ENCODE data around the gene DSP. TPM values are rescaled to one million over a fixed set of nuclear protein-coding genes. Genes with fewer than 3 reads are reported as not detected.

Gene DSP
- total and polyA plus RNA-seq, 7 donors = 0.10 to 0.49 (median 0.26) TPM

DNA sequence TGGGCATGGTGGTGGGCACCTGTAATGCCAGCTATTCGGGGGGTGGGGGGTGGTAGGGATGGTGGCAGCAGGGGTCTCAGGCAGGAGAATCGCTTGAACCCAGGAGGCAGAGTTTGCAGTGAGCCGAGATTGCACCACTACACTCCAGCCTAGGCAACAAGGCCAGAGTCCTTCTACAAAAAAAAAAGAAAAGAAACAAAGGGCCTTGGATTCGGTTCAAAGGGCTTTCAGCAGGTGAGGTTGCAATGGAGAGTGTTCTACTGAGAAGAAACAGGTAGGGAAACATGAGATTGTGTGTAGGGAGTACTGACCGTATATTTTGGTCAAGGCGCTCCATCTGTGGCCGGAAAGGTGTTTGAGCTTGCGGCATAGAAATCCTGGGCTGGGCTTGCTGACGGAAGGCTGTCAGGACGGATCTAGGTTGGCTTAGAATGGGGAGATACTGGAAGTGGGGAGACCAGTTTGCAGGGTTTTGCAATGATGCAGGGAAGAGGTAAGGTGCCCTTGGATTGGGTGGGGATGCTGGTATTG is 40.7 kb upstream of the DSP start:
- no peak for ATAC-seq
- intact Hi-C loops (cut with DNase I) = no loop called here
- 88 to 89% (median 88%) methylated on average over 10 of the region's 10 CpGs for WGBS, 3 donors
- H3K4me3 ChIP-seq = no peak overlapping the region
- TF ChIP-seq, protein P1, sequence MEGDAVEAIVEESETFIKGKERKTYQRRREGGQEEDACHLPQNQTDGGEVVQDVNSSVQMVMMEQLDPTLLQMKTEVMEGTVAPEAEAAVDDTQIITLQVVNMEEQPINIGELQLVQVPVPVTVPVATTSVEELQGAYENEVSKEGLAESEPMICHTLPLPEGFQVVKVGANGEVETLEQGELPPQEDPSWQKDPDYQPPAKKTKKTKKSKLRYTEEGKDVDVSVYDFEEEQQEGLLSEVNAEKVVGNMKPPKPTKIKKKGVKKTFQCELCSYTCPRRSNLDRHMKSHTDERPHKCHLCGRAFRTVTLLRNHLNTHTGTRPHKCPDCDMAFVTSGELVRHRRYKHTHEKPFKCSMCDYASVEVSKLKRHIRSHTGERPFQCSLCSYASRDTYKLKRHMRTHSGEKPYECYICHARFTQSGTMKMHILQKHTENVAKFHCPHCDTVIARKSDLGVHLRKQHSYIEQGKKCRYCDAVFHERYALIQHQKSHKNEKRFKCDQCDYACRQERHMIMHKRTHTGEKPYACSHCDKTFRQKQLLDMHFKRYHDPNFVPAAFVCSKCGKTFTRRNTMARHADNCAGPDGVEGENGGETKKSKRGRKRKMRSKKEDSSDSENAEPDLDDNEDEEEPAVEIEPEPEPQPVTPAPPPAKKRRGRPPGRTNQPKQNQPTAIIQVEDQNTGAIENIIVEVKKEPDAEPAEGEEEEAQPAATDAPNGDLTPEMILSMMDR (IDR thresholded peaks at IDR 0.05) = no peak
- no peaks in the 10 kb centered on the region for H3K4me1 ChIP-seq
- H3K27me3 ChIP-seq (ENCODE audit: insufficient read depth in 3 of 3, low read length in 2 of 3) = no peaks in the 10 kb centered on the region
- no peak for DNase-seq
- no peaks in the 10 kb centered on the region for H3K9me3 ChIP-seq
- no peak overlapping the region for H3K27ac ChIP-seq
- no peaks in the 10 kb centered on the region for H3K36me3 ChIP-seq (ENCODE audit: insufficient read depth in 1 of 2, low read depth in 1 of 2)

DNA sequence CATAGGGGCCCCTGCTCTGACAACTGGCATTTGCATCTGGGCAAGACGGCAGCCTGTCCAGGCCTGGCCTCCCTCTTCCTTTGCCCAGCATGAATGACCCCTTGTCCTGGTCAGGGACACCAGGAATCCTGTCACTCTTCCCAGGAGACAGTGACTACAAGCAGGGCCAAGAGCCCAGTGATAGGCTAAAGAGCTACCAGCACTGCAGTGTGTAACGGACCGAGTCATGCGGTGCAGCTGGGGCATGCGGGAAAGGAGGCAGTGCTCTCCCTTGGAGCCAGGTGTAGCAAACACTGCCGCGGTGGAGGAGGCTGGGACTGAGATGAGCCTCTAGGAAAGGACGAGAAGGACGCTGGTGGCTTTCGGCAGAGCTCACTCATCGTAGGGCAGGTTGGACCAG is 38.7 kb upstream of the DSP start:
- 76 to 80% (median 80%) methylated on average over 11 of the region's 11 CpGs for WGBS, 3 donors
- DNase-seq = no peak
- no peak overlapping the region for H3K4me3 ChIP-seq
- no peak for ATAC-seq
- TF ChIP-seq, protein P1 (IDR thresholded peaks at IDR 0.05) = no peak
- no peak overlapping the region for H3K27ac ChIP-seq
- H3K9me3 ChIP-seq = no peaks in the 10 kb centered on the region
- no peaks in the 10 kb centered on the region for H3K4me1 ChIP-seq
- no peaks in the 10 kb centered on the region for H3K27me3 ChIP-seq (ENCODE audit: insufficient read depth in 3 of 3, low read length in 2 of 3)
- H3K36me3 ChIP-seq (ENCODE audit: insufficient read depth in 1 of 2, low read depth in 1 of 2) = no peaks in the 10 kb centered on the region
- intact Hi-C loops (cut with DNase I) = no loop called here

DNA sequence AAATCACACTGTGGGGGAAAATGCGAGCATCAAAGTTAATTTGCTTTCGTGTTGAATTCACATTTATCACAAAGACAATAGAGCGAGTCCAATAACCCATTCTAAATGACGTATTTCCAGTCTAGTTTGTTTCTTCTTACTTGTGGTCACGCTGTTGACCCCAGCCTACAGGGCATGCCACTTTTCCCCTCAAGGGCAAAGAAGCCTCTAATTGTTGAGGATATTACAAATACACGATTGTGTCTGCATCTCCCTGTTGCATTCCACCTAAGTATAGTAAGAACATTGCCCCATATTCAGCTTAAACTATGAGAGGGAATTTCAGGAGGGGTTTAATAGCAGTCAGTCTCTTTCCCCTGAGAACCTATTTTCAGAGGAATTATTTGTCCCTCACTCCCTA is 37.4 kb upstream of the DSP start:
- no peak for DNase-seq
- TF ChIP-seq, protein P1 (IDR thresholded peaks at IDR 0.05) = no peak
- Histone ChIP-seq H3K27me3 (ENCODE audit: insufficient read depth in 3 of 3, low read length in 2 of 3) (no peaks in the 10 kb centered on the region), H3K4me3 (no peak overlapping the region), H3K36me3 (ENCODE audit: insufficient read depth in 1 of 2, low read depth in 1 of 2) (no peaks in the 10 kb centered on the region), H3K9me3 (no peaks in the 10 kb centered on the region), H3K27ac (no peak overlapping the region), H3K4me1 (no peaks in the 10 kb centered on the region)
- no peak for ATAC-seq
- intact Hi-C loops (cut with DNase I) = no loop called here
- WGBS, 3 donors = 74 to 82% (median 76%) methylated on average over 6 of the region's 6 CpGs

DNA sequence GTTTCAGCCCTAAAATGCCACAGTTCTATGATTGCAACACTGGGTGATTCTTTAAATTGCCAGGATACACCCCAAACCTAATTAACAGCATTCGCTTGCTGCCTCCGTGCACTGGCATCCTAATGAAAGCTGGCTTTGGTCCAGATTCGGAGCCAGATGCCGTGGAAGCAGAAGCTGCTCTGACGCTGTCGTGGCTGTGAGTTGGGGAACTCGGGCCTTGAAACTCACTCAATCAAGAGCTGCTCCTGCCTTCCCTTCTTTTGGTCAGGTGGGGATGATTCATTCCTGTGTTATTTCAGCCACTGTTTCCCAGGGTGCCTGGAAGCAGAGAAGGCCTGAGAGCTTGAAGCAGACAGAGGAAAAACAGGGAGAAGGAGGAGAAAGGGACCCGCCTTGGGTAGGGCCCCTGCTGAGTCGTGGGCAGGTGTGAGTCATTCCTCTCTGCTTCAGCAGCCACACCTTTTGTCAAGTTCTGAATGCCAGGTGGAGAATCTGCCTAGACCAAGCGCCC is 36.2 kb upstream of the DSP start:
- Histone ChIP-seq H3K4me1 (no peaks in the 10 kb centered on the region), H3K9me3 (no peaks in the 10 kb centered on the region), H3K27ac (no peak overlapping the region), H3K27me3 (ENCODE audit: insufficient read depth in 3 of 3, low read length in 2 of 3) (no peaks in the 10 kb centered on the region), H3K36me3 (ENCODE audit: insufficient read depth in 1 of 2, low read depth in 1 of 2) (no peaks in the 10 kb centered on the region), H3K4me3 (no peak overlapping the region)
- 23 to 26% (median 24%) methylated on average over 10 of the region's 10 CpGs for WGBS, 3 donors
- ATAC-seq = no peak
- no peak for DNase-seq
- TF ChIP-seq, protein P1 (IDR thresholded peaks at IDR 0.05) = no peak
- intact Hi-C loops (cut with DNase I) = no loop called here

DNA sequence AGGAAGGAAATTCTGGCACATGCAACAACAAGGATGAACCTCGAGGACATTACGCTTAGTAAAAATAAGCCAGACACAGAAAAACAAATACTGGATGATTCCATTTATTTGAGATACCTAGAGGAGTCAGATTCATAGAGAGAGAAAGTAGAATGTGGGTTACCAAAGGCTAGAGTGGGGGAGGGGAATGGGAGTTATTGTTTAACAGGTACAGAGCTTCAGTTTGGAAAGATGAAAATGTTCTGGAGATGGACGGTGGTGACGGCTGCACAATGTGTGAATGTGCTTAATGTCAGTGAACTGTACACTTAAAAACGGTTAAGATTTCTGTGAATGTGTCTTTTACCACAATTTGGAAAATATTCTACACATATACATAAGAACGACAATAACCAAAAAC is 33.9 kb upstream of the DSP start:
- Histone ChIP-seq H3K9me3 (no peaks in the 10 kb centered on the region), H3K4me1 (no peaks in the 10 kb centered on the region), H3K4me3 (no peak overlapping the region), H3K27ac (no peak overlapping the region), H3K27me3 (ENCODE audit: insufficient read depth in 3 of 3, low read length in 2 of 3) (peaks cover 0 to 1% (median 0%) of the 10 kb centered on the region in 3 donors), H3K36me3 (ENCODE audit: insufficient read depth in 1 of 2, low read depth in 1 of 2) (no peaks in the 10 kb centered on the region)
- WGBS, 3 donors = 94% methylated on average over 6 of the region's 6 CpGs
- DNase-seq (no peak), ATAC-seq (no peak)
- intact Hi-C loops (cut with DNase I) = no loop called here
- TF ChIP-seq, protein P1 (IDR thresholded peaks at IDR 0.05) = no peak

All from psoas muscle (tissue), 8 donors.